GM19035 (cell line): ENCODE measurements around the gene OR51G1.
"Not testable (repeated sequence)": the region's sequence is repeated elsewhere in the genome, so short reads cannot be mapped to it uniquely, and the experiment has no call there.

Source experiments
- ATAC-seq: cut with Tn5 transposase; IDR thresholded peaks from one replicate; pipeline ENCODE4 v1.9.1; 2021; ENCODE audit not compliant: unreplicated experiment

Gene OR51G1

GRCh38 chr11:4924239-4924638, at the start of gene OR51G1:
Gene OR51G1 (minus strand): TSS chr11:4924339. CDS start chr11:4924339, 0 bp downstream.
- no peak for ATAC-seq

DNA sequence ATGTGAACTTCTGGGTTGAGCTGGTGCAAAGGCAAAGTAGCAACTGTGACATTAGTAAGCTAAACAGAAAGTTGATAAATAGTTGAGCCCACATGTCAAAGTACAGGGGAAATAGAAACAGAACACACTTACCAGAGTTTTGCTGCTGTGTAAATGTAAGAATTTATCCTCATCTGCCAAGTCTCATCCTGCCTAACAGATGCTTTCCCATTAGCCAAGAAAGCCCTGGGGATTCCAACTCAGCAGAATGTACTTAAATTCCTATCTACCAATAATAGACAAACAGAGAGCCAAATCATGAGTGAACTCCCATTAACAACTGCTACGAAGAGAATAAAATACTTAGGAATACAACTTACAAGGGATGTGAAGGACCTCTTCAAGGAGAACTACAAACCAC, 38.7 kb upstream of the OR51G1 start:
- no peak for ATAC-seq

GRCh38 chr11:4960877-4961276, 36.7 kb upstream of the OR51G1 start:
- no peak for ATAC-seq

GRCh38 chr11:4957396-4957795, 33.3 kb upstream of the OR51G1 start:
- ATAC-seq: no peak

DNA sequence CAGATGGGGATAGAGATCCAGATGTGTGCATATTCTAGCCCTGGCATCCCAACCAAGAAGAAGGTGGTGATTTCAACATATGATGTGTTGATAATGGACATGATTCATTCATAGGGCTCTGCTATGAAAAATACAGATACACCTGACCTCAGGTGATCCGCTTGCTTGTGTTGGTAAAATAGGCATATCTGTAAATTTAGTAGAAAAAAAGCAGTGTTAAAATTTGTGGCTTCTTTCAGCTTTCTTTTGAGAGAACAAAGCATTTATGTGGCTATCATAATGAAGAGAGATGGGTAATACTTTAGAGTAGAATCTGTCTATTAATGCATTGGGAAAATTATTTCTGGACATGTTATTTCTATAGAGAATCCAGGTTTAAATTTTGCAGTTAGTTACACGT, 31.5 kb upstream of the OR51G1 start, which contains the start of gene OR51A2:
Gene OR51A2 (minus strand): TSS at position 101 of the 400 bp plus-strand sequence. CDS start 0 bp downstream, at position 101.
- ATAC-seq: not testable (repeated sequence)

- ATAC-seq: no peak
Observed at GRCh38 chr11:4947505-4947904, 23.4 kb upstream of the OR51G1 start, which contains the start of gene OR51A4. Gene OR51A4 (minus strand): TSS chr11:4947605. CDS start chr11:4947100, 505 bp downstream.

DNA sequence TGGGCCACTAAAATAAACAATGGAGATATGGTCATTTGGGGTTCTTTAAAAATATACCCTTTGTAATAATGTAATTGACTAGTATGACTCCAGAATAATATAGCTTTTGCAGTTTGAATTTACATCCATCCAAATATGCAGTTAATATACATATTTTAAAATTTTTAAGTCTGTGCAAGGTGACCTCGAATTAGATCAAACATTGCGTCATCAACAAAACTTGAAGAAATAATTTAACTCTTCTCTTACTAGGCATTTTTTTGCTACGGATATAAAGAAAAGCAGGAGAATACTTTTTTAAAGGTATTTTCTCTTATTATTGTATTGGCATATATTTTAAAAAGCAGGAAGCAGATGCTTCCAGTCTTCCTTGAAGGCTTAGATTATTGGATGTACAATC, 12.6 kb upstream of the OR51G1 start:
- ATAC-seq: no peak

DNA sequence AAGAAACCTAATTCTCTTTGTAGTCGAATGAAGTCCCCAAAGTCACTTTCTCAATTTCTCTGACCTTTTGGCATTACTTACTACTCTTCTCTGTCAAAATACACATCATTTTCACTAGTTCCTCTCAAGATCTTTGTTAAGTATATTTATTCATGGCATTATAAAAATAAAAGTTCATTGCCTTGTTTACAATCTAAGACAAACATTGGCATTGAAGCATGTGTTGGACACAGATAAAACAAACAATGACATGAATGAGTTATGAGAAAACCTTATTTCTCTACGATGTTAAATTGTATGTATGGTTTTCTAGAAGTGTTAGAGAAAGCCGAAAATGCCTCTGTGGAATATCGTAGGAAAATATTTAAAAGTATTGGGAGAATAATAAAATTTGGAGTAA, 8.6 kb upstream of the OR51G1 start:
- no peak for ATAC-seq

GRCh38 chr11:4926608-4927007, 2.5 kb upstream of the OR51G1 start:
- no peak for ATAC-seq

DNA sequence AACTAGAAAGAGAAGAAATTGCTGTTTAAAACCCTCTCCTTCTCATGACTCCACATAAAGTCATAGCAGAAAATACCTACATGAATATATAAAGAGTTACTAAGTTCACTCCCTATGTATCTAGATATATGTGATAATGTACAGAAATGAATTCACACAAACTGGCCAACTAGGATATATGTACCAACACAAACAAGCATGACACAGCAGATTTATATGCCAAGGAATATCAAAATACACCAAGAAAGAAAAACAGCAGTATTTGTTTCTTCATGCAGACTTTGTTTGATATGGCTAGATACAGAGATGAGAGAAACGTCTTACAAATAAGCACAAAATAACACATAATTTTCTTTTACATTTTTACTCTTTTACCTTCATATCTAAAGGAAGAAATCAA, 1.8 kb downstream of the OR51G1 start:
- ATAC-seq: no peak

GRCh38 chr11:4921796-4922195, 2.3 kb downstream of the OR51G1 start:
- ATAC-seq: no peak

GRCh38 chr11:4919250-4919649, 4.9 kb downstream of the OR51G1 start, which contains the start of gene OR51G2:
Gene OR51G2 (minus strand): TSS chr11:4919350. CDS start chr11:4915663, 3,687 bp downstream.
- ATAC-seq: no peak

GRCh38 chr11:4916581-4916980, 7.6 kb downstream of the OR51G1 start:
- no peak for ATAC-seq

GRCh38 chr11:4903484-4903883, 20.7 kb downstream of the OR51G1 start, which contains the start of gene OR51A7:
Gene OR51A7 (plus strand): TSS chr11:4903783. CDS start chr11:4907370, 3,587 bp downstream.
- no peak for ATAC-seq

- no peak for ATAC-seq
Observed at GRCh38 chr11:4891996-4892640, 32.0 kb downstream of the OR51G1 start.

- ATAC-seq: no peak
Observed at GRCh38 chr11:4890279-4890678, 33.9 kb downstream of the OR51G1 start.

DNA sequence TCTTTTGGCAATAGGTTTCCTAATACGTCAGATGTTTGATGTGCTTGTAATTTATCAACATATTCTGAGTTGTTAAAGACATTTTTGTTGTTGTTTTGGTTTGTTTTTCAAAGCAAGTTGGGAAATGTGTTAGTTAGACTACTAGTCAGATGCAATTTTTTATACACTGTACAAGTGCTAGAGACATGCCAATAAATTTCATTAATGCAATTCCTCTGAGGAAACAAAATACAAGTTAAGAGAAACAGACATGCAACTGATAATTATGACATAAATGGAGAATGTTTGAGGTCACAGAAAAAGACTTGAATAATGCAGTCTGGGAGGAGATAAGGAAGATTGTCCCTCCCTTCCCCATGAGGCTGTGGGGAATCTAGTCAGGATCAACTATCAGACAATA, 36.5 kb downstream of the OR51G1 start:
- no peak for ATAC-seq

GRCh38 chr11:4886186-4886585, 38.0 kb downstream of the OR51G1 start:
- ATAC-seq: no peak

DNA sequence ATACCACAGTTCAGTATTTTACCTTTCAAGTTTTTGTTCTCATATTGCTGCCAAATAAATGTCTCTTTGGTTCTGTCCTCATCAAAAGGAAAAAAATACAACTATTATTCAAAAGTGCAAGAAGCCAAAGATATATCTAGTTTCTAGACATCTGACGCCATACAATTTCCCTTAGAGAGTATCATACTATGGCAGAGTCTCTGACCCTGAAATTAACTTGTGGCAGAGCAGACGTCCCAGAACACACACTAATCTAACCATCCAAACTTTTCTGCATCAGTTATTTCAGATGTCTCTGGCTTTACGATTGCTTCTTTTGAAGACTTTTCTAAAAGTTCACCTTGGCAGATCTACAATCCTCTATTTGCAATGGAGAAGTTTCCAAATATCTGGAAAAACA, 39.8 kb downstream of the OR51G1 start:
- ATAC-seq: no peak

GRCh38 chr11:4882543-4882942, 41.6 kb downstream of the OR51G1 start:
- ATAC-seq: no peak

DNA sequence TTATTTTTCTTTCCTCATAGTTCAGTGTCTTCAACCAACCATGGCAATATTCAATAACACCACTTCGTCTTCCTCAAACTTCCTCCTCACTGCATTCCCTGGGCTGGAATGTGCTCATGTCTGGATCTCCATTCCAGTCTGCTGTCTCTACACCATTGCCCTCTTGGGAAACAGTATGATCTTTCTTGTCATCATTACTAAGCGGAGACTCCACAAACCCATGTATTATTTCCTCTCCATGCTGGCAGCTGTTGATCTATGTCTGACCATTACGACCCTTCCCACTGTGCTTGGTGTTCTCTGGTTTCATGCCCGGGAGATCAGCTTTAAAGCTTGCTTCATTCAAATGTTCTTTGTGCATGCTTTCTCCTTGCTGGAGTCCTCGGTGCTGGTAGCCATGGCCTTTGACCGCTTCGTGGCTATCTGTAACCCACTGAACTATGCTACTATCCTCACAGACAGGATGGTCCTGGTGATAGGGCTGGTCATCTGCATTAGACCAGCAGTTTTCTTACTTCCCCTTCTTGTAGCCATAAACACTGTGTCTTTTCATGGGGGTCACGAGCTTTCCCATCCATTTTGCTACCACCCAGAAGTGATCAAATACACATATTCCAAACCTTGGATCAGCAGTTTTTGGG, 42.2 kb downstream of the OR51G1 start, which contains the start of gene OR51T1:
Gene OR51T1 (plus strand): TSS at position 41 of the 641 bp plus-strand sequence. CDS start 0 bp downstream, at position 41.
- no peak for ATAC-seq

DNA sequence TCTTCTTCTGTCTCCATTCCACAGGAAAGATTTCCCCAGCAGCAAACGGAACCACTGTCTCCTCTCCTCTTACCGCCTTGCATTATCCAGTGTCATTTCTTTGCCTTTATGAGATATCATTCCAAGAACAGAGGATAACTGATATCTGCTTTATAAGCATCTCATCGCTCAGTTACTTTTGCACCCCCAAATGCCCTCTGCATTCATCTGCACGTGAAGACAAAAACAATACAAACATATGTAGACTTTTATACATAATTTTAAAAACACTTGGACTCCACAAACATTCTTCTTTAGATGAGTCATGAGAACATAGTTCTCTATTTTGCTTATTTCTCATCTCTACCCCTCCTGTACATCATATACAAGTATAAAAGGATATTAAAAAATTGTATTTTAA, 43.0 kb downstream of the OR51G1 start:
- no peak for ATAC-seq
